Measurements from ENCODE around the gene FKBP1B.
"Not testable (repeated sequence)": the region's sequence is repeated elsewhere in the genome, so short reads cannot be mapped to it uniquely, and the experiment has no call there.

Gene FKBP1B

DNA sequence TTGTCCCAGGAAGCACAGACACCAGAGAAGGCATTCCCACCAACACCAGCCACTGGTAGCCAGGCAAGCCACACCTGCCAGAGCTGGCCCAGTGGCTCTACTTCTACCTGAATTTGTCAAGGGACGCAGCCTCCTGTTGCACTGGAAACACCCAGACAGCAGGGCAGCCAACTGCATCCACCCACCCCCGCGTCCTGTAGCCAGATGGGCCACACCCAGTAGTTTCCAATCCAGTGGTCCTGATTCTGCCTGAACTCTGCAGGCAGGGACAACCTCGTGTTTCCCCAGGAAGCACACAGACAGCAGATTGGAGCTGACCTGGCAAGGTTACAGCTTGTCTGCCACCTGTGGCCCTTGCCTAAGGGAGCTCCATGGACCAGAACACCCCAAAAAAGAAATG, 55.4 kb downstream of the FKBP1B start:
- no peak for DNase-seq

DNA sequence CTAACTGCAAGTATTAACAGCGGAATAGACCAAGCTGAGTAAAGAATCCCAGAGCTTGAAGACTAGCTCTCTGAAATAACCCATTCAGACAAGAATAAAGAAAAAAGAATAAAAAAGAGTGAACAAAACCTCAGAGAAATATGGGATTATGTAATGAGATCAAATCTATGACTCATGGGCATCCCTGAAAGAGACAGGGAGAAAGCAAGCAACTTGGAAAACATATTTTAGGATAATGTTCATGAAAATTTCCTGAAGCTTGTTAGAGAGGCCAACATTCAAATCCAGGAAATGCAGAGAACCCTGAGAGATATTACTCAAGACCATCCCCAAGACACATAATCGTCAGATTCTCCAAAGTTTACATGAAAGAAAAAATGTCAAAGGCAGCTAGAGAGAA, 56.3 kb downstream of the FKBP1B start:
- peak; percentile 13 for DNase-seq

DNA sequence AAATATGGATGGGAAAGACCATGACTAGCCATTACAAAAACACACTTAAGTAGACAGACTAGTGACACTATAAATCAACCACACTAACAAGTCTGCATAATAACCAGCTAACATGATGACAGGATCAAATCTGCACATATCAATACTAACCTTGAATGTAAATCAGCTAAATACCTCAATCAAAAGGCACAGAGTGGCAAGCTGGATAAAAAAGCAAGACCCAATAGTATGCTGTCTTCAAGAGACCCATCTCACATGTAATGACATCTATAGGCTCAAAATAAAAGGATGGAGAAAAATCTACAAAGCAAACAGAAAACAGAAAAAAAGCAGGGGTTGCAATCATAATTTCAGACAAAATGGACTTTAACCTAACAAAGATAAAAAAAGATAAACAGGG, 57.2 kb downstream of the FKBP1B start:
- DNase-seq, result no peak

DNA sequence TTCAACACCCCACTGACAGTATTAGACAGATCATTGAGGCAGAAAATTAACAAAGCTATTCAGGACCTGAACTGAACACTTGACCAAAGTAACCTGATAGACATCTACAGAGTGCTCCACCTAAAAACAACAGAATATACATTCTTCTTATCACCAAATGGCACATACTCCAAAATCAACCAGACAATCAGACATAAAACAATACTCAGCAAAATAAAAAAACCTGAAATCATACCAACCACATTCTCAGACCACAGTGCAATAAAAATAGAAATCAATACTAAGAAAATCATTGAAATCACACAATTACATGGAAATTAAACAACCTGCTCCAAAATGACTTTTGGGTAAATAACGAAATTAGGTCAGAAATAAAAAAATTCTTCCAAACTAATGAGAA, 57.8 kb downstream of the FKBP1B start:
- no peak for DNase-seq

DNA sequence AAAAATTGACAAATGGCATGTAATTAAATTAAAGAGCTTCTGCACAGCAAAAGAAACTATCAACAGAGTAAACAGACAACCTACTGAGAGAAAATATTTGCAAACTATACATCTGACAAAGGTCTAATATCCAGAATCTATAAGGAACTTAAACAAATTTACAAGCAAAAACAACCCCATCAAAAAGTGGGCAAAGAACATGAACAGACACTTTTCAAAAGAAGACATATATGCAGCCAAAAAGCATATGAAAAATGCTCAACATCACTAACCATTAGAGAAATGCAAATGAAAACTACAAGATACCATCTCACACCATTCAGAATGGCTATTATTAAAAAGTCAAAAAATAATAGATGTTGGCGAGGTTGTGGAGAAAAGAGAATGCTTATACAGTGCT, 59.9 kb downstream of the FKBP1B start:
- not testable (repeated sequence) for DNase-seq

DNA sequence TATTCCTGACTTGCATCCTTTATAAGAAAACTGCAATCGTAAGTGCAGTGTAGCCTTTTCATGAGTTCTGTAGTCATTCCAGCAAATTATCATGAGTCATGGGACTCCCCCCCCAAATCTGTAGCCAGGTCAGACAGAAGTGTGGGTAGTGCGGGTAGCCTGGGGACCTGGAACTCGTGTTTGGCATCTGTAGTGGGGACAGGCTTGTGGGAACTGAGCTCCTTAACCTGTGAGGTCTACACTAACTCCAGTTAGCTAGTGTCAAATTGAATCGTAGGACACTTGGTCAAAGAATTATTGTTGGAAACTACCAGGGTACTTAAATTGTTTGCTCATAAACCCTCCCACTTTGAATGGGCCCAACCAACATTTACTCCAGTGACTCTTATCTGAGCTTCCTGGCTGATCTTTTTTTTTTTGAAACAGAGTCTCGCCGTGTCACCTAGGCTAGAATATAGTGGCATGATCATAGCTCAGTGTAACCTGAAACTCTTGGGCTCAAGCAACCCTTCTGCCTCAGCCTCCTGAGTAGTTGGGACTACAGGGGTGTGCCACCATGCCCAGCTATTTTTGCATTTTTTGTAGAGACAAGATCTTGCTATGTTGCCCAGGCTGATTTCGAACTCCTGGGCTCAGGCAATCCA, 61.2 kb downstream of the FKBP1B start:
- no peak for DNase-seq

DNA sequence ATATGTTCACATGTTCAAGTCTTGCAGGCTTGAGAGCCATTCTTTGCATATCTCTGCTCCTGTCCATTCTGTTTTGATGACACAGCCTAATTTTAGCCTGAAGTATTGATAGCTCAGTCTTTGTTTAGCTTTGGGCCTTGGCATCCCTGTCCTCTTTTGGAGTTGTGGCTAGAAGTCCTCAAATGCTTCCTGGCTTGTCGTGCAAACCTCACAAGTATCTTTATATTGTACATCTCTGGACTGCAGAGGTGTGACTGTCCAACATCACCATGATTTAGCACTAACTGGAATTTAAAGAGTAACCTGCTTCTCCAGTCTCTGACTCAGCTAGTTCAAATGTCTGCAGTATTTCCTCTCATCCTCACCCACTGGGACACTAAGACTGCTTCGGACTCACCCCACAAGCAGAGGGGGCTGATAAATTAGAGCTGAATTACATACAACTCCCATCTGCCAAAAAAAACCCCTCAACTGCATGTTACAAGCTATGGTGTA, 61.9 kb downstream of the FKBP1B start:
- peak; percentile 9 for DNase-seq
